NCI-H345 (cell line): Measurements from ENCODE around the gene MANEA.
A peak's percentile ranks its signal among the peaks of the same experiment; 100 is the strongest.

Source experiments
- DNase-seq: peaks from one replicate; lab custom pipeline; 2025; lab: John Stamatoyannopoulos, UW

Gene MANEA

DNA sequence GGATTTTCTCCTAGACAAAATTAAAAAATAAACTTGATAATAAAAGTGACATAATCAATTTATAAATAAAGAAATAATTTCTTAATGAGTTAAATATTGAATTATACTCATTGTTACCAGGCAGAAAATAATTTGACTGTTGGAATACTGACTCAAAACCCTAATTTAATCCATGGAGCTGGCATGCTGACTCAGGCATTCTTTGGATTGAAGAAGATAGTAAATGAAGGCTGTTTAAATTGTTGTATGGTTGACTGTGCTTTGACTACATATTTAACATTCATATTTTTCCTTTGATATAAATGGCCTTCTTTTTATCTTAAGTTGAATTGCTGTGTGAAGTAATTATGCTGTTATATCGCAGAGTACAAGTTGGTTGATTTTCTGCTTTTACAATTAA lies 11.7 kb downstream of the MANEA start:
- DNase-seq = no peak

DNA sequence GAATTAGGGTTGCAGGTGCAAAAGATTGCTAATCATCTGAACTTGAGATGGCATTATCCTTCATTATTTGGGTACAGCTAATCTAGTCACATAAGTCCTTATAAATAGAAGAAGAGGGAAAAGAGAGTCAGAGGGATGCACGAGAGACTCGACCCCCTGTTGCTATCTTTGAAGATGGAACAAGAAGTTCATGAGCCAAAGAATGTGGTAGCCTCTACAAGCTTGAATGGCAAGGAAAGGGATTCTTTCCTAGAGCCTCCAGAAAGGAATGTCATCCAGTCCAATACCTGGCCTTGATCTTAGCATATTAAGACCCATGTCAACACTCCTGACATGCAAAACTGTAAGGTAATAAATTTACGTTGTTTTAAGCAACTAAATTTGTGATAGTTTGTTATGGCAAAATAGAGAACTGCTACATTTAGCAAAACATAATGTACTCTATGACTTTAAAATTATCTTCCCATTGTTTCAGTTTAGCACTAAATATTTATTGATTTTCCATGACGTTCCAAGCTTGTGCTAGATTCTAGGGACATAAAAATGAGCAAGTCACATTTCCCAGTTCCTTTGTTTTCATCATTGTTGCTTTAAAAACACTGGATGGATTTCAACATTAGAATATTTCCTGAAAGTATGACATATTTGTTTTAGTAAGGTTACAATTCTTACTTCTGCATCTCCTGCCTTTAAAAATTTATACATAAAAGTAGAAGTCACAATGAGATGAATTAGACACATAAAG lies 12.7 kb downstream of the MANEA start:
- DNase-seq = no peak

DNA sequence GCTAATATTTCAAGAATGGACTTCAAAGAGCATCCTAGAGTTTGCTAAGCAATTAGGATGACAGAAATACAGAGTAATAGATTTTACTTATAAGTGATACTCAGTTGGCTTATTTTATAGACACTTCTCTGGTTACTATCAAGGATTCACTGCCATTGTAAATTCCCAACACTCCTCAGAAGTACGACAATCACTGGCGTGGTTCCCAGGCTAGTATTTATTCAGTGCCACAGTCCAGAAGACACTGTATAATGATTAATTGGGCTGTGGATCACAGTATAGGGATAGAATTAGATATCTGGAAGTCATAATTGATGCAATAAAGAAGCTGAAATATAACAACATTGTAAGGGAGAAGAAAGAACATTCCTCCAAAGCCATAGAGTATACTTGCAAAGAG lies 15.7 kb downstream of the MANEA start:
- peak; percentile 8 for DNase-seq

DNA sequence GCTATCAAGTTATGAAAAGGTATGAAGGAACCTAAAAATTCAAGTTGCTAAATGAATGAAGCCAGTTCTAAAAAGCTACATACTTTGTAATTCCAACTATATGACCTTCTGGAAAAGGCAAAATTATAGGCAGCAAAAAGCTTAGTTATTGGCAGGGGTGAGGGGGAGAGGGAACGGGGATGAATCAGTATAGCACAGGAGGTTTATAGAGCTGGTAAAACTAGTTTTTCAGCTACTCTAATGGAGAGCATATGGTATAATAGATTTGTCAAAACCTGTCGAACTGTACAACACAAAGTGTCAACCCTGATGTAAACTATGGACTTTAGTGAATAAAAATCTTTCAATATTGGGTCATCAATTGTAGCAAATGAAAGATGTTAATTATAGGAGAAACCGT lies 18.7 kb downstream of the MANEA start:
- DNase-seq = no peak

DNA sequence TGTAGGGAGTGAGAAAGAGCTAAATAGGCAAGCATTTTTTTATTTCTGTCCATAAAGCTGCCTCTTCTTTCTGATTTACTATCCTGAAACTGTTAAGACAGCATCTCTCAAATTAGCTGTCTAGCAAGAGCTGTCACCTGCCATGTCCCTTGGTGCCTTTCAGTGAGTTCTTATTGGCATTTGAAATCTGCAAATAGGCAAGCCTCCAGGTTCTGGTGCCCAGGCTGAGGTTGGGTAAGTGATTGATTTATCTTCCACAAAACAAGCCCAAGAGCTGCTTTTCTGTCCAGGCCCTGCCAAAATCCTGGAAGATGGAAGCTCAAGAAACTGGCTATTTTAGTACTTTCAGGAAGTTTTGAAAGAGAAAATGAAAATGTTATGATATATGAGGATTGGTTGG lies 22.4 kb downstream of the MANEA start:
- DNase-seq = no peak

DNA sequence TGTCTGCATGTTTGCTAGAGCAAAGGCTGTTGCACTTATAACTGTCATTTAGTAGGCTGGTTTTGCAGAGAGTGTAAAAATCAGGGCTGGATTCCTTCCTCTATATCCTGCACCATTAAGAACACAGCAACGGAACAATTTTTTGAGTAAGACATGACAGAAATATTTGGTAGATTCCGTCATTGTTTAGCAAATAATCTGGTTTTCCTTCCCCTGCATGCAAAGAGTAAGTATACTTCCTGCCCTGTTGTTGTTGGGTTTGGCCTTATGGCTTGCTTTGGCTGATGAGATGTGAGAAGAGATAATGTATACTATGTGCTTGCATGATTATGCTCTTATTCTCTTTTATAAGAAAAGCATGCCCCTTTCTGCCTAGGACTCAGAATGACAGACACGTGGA lies 23.8 kb downstream of the MANEA start:
- no peak for DNase-seq

DNA sequence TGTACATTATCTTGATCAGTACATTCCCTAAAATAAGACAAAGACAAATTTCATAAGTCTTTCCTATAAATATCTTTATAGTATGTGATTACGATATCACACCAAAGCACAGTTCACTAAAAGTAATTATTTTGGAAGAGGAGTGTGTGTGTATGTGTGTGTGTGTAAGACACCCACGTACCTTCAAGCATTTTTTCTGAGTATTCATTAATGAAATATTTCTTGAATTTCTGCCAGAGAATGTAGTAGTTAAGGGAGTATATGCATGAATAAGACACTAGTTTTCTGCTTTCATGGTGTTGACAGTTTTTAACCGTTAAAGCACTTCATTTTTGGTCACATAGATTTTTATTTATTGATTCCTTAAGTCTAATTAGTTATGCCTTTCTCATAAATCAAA lies 36.8 kb downstream of the MANEA start:
- no peak for DNase-seq

DNA sequence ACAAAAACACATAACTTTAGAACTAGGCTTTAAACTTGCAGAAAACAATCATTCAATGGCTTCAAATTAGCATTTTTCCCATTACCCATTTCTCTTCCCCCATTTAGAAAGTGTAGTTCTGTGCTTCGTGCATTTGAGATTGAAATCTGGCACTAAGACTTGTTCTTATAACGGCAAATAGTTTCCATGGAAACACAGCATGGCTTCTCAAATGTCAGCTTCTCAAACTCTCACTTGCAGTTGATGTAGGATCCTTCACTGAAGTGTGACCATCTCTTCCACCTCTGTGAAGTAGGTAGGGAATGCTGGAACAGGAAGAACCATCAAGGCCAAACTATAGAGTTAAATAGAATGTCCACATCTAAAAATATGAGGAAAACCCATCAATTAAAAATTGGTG lies 52.2 kb downstream of the MANEA start:
- peak; percentile 10 for DNase-seq

DNA sequence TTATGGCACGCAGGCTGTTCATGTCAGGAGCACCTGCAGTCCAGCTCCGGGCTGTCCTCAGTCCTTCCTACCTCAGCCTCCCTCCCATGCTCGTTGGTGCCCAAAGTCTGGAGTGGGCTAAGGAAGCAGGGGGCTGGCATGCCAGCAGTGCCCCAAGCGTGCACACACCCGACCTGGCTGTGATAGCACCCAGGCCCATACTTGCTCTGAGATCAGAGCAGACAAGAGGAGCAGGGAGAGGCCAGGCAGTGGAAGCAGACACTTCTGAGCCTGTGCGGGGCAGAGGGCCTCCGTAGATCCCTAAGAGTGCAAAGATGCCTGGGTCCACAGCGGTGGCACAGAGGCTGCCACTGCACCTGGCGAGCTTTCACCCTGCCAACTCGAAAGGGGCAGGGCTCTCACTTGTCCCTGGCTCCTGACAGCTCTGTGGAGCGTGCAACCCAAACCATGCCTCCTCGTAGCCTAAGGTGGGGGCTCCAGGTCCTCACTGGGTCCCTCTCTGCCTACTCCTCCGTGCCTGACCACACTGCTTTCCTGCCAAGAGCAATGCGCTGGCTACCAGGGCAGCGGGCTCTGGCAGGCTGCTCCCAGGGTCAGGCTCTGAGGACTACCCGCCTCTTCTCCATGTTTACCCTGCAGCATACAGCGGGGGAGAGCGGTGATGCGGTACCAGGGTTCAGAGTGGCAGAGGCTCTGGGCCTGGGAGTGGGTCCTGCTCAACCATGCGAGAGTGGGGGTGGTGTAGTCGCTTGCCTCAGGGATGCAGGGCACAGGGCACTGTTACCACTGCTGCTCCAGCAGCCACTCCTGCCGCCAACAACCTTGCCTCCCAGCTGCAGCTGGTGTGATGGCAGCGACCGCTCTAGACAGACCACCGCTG lies 59.5 kb downstream of the MANEA start:
- DNase-seq = no peak

DNA sequence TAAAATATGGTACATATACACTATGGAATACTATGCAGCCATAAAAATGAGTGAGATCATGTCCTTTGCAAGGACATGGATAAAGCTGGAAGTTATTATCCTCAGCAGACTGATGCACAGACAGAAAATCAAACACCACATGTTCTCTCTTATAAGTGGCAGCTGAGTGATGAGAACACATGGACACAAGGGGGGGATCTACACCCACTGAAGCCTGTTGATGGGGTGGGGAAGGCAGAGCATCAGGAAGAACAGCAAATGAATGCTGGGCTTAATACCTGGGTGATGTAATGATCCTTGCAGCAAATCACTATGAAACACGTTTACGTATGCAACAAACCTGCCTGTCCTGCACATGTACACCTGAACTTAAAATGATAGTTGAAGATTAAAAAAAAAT lies 71.3 kb downstream of the MANEA start:
- DNase-seq = no peak

DNA sequence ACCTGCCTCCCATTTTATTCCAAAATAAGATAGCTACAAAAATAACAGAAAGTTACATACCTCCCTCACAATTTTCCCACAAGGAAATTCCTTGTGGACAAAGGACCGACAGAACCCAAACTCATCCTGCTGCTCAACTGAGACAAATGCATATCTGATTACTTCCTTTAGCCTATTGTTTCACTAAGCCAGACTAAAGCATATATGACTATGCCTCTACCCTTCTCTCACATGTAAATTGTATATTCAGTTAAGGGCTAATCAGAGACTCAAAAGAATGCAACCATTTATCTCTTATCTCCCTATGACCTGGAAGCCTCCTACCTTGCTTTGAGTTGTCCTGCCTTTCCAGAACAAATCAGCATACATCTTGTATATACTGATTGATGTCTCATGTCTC lies 72.1 kb downstream of the MANEA start:
- no peak for DNase-seq

DNA sequence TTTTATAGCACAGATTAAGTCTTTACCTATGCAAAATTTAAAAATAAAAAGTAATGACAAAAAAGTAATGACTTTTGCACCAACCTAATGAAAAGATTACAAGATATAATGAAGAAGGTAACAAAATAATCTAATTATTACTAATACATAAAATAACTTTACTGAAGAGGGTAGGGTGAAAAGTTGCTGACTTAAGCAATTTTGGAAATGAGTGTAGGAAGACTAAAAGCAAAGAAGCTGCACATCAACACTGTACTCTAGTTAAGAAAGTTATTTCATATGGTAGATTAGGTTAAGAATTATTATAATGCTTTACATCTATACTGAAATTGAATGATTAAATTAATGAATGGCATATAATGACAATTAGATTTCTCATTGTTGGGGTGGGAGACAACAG lies 76.8 kb downstream of the MANEA start:
- no peak for DNase-seq

DNA sequence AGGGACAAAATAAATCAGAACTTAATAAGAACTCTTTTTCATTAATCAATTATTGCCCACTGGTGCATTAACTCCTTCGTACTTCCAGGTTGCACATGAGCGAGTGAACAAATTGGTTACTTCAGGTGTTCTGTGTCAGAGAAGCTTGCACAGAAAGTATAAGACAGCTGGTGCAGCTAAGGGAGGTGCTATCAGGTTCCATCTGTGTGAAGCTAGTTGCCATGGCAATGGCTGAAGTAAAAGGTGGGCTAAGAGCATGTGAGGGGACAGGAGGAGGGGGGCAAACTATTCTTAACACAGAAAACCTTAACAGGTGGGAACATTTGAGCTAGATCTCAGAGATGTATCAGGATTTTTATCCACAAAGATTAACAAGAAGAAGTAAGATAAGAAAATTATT lies 81.6 kb downstream of the MANEA start:
- DNase-seq = no peak
